GM19468 (cell line): ENCODE measurements around the gene MMADHC.
"Not testable (repeated sequence)": the region's sequence is repeated elsewhere in the genome, so short reads cannot be mapped to it uniquely, and the experiment has no call there.

ENCODE experiments used
- ATAC-seq: cut with Tn5 transposase; IDR thresholded peaks from one replicate; pipeline ENCODE4 v1.9.1; 2021; ENCODE audit warnings: mild to moderate bottlenecking, moderate library complexity, moderate number of reproducible peaks; ENCODE audit not compliant: unreplicated experiment; ENCODE audit errors: extremely low read depth

Gene MMADHC

DNA sequence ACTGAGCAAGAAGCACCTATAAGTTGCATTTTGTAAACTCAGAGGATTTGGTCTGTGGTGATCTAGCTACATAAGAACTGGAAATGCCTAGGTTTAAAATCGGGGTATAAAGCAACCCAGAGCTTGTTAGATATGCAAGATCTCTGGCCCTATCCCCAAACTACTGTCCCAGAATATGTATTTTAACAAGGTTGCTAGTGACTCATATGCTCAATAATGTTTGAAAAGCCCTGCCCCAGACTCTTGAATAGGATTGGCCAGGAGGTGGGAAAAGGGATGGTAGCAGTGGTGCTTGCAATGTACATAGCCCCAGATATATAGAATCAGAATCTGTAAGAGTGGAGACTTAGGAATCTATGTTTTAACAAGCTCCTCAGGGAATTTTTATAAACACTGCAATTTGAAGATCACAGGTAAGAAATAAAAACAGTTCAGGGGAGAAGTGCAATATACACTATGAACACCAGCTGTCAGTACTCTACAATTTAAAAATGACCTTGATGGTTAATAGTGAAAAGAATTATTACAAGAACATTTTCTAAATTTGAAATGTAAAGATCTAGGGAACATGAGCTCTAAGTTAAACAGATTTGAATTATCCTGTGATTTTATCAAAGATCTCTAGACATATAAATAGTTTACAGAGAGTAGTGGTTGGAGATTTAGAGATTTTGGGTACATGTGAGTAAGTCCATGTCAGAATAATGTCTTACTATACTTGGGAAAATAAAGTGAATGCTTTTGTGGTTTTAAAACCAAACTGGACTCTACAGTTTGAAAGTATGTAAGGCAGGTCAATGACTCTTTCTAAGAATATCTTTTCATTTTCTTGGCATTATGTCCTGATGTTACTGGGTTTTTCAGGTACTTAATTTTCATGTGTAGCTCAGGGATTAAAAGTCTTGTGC is 7.7 kb upstream of the MMADHC start:
- no peak for ATAC-seq

DNA sequence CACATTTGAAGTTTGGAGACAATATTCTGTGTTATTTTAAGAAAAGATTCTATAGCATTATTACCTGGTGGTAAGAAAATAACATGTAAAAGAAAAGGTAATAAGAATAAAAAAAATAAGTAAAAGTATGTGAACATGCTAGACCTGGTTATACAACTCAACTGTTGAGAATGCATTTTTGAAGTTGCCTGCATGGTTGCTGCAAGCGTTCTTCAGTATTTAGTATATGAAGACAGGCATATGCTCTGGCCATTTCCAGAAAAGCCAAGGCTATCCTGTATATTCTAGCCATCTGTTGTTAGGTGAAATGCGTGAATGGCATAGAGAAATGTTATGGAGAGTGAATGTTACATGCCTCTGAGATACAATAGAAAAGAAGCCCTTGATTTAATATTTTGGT is 6.8 kb upstream of the MMADHC start:
- ATAC-seq = no peak

DNA sequence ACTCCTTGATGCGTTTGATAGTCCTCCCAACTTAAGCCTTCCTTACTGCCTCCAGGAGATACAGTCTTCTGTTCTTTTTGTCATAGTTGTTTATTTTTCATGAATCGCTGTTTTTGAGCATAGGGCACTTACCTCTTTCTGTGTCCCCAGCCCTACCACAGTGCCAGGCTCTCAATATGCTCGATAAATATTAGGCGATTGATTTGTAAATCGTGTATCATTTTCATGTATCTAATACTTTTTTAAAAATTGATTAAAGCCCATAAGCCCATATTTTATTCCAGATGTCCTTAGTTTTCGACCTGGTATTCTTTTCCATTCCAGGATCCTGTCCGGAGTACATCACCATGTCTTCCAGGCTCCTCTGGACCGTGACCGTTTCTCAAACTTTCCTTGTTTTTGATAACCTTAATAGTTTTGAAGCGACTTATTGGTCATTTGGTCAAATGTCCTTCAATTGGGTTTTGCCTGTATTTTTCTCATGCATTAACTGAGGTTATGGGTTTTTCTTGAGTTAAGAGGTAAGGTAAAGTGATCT is 444 bp upstream of the MMADHC start:
- ATAC-seq = no peak

DNA sequence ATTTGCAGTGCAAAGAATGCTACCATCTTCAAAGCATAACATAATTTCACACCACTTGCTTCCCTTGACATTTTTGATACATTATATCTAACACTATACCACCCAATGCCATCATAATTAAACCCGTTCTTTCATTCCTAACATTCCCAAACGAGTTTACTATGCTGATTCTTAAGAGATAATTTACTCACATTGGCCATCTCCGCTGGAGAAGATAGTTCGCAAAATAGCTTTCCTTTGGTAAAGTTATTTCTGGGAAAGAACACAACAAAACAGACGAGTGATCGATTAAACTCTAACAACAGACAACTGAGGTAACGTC is 716 bp downstream of the MMADHC start:
- ATAC-seq = no peak

DNA sequence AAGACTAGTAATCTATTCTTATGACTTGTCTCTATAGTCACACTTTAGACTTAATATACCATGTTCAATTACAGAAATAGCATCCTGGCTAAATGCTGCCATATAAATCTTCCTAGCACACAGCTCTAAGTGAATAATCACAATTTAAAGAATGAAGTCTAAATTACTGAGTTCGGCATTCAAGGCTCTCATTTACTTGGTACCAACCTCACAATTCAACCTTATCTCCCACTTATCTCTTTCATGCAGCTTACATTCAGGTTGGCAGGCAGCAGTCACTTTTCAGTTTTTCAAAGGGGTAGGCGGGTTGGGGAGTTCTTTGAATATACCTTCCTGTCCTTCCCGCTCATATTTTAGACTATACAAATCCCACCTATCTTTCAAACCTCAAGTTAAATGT is 1.5 kb downstream of the MMADHC start:
- ATAC-seq = no peak

DNA sequence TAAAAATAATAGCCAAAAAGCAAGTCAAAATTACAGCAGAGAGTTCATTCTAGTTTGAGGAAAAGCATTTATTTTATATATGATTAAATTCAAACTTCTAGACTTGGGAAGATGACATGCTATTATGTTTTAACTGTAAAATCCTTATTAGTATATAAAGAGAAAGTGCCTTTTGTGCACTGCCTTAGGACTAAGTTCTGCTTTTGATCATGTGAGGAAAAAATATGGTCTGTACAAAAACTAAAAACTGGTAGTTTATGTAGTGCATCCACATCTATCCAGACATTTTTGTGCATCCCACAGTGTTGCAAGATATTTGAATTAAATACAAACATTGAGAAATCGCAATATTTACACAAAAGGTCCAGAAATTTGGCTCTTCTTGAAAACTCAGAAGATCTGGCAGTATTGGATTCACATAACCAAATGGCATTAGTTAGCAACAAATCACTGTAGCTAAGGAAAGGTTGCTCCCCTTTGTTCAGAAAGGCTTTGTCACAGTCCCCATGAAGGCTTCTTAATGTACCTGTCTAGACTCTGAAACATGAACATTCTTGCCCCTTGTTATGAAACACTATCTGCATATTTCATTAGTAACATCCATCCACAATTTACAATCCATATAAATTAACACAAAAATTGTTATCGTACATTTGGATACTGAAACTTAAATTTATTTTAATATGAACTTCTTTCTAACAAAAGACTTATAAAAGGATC is 2.2 kb downstream of the MMADHC start:
- ATAC-seq = no peak

DNA sequence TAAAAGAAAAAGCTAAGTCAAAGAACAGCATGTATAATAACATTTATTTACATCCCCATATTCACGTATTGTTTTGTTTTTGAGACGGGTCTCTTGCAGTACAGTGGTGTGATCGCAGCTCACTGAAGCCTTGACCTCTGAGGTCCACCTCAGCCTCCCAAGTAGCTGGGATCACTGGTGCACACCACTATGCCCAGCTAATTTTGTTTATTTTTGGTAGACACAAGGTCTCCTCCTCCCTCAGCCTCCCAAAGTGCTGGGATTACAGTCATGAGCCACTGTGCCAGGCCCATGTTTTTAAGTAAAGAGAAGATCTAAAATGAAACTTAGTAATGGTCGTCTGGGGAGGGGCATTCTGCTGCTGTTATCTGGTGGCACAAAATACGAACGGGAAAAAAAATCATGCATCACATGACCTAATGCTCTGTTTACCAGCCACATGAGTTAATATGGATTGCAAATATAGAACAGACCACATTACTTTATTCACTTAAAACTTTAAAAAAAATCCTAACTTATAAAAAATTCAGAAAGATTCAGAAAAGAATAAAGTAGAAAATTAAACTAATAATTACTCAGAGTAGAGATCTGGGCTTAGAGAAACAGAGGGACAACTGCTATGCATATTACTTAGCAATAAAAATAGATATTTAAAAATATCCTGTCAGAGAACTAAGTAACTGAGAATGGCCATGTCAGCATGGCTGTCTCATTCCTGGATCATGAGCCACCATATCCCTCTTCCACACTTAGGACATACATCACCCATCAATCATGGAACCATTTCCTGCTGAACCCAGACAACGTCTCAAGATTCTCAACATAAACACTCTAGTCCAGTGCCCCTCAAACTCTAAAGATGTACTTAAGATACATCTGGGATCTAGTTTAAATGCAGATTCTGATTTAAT is 7.3 kb downstream of the MMADHC start:
- ATAC-seq = no peak

DNA sequence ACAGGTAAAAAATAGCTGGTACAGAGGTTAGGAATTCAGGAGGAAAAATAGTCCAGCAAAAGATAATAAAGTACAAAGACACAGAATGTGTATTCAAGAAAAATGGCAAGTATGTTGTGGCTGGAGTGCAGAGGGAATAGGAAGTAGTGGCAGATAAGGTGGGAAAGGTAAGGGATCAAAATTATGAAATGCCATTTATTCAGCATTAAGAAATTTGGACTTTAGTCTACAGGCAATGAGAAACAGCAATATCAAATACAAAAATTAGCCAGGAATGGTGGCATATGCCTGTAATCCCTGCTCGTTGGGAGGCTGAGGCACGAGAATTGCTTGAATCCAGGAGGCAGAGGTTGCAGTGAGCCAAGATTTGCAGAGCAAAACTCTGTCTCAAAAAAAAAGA is 10.3 kb downstream of the MMADHC start:
- ATAC-seq = no peak

DNA sequence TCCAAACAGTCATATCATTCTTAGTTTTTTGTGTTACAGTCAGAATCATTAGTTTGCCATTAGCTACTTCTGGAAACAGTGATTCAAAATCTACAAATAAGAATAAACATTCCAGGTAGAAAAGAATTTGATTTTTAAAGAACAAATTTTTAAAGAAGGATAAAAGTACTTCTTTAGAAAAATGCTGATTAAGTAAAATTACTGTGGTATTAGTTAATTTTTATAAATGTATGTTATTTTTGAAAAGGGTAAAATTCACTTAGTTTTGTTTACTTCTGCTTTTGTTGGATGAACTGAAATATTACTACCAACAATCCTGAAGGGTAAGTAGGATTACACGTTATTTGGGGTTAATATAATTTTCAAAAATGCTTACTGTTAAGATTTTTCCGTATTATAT is 11.8 kb downstream of the MMADHC start:
- ATAC-seq = no peak

DNA sequence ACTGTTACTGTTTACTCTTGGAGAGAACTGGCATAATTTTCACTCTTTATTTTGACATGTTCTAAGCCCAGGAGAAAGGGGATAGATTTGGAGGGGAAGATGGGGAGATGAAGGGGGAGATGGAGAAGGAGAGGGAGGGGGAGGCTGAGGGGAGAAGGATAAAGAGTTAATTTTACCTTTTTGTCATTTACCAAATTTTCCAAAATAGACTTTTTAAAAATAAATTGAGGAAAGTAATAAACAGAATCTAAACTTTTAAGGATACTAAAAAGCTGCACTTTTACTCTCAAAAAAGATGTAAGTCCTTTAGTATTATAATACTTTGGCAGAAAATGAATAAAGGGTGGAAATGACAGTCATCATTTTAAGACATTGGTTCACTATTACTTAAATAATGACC is 12.3 kb downstream of the MMADHC start:
- no peak for ATAC-seq

DNA sequence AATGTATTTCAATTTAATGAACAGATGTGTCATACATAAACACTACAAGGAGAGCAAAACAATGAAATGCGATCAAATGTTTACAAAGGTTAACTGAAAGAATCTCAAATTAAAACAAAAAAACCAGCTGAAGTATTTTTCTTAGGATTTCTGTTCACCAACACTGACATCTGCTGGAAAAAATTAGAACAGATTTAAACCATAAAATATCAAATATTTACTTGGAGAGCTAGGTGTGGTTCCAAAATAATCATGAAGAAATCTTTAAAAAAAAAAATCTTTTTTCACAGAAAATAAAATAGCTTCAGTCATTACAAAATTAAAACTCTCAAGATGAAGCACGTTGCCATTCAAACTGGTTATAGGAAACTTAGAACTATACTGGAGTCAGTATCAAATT is 13.8 kb downstream of the MMADHC start:
- ATAC-seq = no peak

DNA sequence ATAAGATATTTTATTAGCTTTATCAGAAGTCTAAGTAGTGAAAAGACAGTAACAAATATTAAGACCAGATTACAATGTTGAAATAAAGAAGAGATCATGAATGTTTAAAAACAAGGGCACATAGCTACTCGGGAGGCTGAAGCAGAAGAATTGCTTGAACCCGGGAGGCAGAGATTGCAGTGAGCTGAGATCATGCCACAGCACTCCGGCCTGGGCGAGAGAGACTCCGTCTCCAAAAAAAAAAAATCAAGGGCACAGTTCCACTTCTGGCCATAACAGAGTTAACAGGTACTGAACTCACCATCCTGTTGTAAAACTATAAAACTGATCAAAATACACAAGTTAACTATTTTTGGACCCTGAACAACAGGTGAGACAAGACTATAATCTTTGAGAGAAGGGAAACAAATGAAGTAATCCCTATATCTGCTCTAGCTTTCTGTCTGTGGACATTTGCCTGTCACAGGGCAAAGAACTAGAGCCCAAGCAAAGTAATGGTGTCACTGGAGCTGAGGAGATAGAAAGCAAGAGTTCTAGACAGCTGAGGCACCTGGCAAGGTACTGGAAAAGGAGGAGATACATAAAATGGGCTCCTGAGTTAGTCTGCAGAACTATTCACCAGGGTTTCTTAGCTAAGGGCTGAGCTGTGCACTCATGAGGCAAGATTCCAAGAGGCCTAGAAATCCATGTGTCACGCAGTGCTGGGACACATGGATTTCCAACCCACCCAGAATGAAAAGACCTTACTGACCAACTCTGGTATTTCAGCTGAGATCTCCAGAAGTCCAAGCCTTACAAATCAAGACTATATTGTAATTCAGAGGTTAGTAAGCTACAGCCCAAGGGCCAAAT is 15.2 kb downstream of the MMADHC start:
- ATAC-seq = no peak

DNA sequence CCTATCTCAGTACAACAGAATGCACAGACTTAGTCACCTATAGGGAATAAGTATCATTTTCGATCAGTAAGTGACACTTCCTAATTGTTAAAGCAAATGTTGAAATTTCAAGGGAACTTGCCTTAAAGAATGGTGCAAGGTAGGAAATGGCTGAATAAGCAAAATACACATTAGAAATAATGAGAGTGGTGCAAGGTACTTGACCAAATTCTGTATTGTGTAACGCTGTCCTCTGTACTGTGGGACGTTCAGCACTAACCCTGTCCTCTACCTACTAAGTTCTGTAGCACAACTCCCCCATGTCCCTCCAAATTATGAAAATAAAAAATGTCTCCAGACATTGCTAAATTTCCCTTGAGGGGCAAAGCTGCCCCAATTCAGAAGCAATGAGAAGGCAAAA is 19.4 kb downstream of the MMADHC start:
- ATAC-seq = no peak

DNA sequence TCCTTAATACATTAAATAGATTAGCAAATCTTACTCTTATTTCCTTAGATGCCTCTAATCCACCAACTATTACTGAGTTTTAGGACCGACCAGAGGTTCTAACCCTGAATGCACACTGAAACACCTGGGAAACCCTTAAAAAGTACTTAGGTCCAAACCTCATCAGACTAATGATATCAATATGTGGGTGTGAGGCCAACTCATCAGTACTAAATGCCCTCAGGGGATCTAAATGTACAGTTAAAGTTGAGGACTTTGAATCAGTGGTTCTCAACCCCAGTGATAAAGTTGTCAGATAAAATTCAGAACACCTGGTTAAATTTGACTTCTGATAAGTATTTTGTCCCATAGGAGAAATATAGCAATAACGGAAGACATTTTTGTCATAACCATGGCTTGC is 20.9 kb downstream of the MMADHC start:
- ATAC-seq = no peak

DNA sequence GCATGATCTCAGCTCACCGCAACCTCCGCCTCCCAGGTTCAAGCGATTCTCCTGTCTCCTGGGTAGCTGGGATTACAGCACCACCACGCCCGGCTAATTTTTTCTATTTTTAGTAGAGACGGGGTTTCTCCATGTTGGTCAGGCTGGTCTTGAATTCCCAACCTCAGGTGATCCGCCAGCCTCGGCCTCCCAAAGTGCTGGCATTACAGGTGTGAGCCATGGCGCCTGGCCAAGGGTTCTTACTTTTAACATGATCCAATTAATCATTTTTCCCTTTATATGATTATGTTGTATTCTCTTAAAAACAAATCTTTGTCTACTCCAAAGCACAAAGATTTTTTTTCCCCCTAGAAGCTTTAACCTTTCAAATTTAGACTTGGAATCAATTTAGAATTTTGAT is 21.9 kb downstream of the MMADHC start:
- ATAC-seq = not testable (repeated sequence)

DNA sequence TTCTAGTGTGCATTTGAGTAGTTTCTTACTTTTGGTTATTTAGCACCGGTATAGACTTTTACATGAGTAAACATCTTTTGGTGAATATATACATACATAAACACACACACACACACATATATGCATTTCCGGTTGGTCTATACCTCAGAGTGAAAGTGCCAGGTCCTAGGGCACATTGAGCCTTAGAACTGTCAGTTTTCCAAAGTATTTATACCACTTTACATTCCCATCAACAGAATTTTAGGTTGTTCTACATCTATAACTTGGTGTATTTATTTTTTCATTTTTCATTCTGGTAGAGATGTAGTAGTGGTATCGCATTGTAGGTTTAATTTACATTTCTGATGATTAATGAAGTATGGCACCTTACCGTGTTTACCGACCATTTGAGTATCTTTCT is 22.6 kb downstream of the MMADHC start:
- no peak for ATAC-seq

DNA sequence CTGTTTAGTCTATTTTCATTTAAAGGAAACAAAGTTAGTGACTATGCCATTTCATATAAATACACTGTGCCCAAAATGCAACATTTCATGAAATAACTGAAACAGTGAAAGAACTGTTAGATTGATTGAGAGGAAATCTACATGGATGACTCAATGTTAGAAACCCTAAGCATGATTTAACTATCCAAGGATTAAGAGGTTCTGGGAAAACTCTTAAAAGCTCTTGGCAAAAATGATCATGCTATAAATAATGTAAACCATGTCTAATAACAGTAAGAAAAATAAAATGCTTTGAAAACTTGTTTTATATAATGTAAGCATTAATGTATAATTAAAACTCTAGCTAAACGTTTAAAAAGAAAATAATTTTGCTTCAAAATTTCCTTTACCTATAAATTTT is 23.5 kb downstream of the MMADHC start:
- ATAC-seq = no peak

DNA sequence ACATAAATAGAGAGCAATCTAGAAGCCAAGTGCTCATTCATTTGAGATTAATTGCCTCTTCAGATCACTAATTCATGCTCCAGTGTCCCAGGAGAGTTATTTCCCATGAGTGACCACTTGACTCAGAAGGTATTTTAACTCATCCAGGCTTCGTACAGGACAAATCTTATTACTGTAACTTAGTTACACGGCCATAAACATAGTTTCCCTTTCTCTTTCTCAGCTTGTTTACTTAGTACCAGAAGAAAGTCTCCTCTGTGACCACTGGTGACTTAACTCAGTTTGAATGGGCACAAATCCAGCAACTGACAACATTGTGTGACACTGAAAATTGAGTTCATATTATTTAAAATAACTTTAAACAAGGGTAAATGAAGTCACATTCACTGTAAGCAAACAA is 25.3 kb downstream of the MMADHC start:
- peak; percentile 66 for ATAC-seq

DNA sequence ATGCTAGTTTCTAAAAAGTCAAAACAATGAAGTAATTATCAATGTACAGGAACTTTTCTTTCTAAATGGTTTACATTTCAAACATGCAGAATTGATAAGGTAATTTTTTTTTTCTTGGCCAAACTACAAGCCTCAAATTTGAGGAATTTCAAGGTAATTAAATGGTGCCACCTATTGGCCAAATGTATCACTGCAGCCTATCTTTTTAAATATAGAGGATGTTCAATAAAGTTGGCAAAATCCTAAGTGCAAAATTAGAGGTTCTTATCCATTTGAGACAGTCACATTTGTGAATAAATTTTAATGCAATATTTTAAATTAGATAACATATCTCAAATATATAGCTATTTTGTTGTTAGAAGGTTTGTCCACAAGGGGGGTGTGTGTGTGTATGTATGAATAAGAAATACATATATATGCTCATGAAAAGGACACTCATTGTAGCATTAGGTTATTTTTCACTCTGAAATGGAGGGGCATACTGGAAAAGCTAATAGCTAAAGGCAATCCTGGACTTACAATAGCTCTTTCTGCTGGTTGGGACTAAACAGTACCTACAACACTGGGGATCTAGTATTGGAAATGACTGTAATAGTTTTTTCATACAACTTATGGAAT is 26.2 kb downstream of the MMADHC start:
- no peak for ATAC-seq
